Upper lobe of right lung (tissue), 1 donor: ENCODE results near the gene RDX. TPM values are rescaled to one million over a fixed set of nuclear protein-coding genes. Genes with fewer than 3 reads are reported as not detected.

Source experiments
- ATAC-seq: fragments of 200-7000 bp; cut with Tn5 transposase; one replicate; pipeline ENCODE4 v1.9.1; 2020; ENCODE audit warnings: mild to moderate bottlenecking, moderate library complexity
- DNase-seq: peaks from one replicate; pipeline ENCODE4 v3.0.0-alpha.2; 2020
- H3K27ac ChIP-seq: fragments of 200-600 bp; one replicate; pipeline ENCODE4 v1.8.0; 2022
- H3K27me3 ChIP-seq: fragments of 200-600 bp; one replicate; pipeline ENCODE4 v1.8.0; 2022; ENCODE audit warnings: mild to moderate bottlenecking
- H3K36me3 ChIP-seq: fragments of 200-600 bp; one replicate; pipeline ENCODE4 v1.8.0; 2022
- H3K4me1 ChIP-seq: fragments of 200-600 bp; one replicate; pipeline ENCODE4 v1.8.0; 2022
- H3K4me3 ChIP-seq: fragments of 200-600 bp; one replicate; pipeline ENCODE4 v1.8.0; 2022; ENCODE audit warnings: mild to moderate bottlenecking
- H3K9me3 ChIP-seq: fragments of 200-600 bp; one replicate; pipeline ENCODE4 v1.8.0; 2022
- intact Hi-C: fragments of 100-400 bp; cut with DNase I; formaldehyde crosslinking; loops from one replicate; pipeline ENCODE4 v1.11.0; 2022
- long read RNA-seq: library from polyadenylated mRNA; unstranded; transcript quantifications from one replicate; pipeline ENCODE4 v2.0.0, GENCODE V29; 2021
- total RNA-seq: library from RNA; stranded (reverse); fragmentation: NEBNext Ultra II Directional; extraction: Animal tissue kit (Norgen Biotek cat#: 25700); gene quantifications from one replicate; pipeline ENCODE4 v1.2.1, GENCODE V29; 2021
- TF ChIP-seq, protein P1 (sequence below): fragments of 200-600 bp; IDR thresholded peaks from one replicate; pipeline ENCODE4 v1.8.0; 2022; ENCODE audit warnings: antibody characterized with exemption
- donor health status: DM: no; HTN: yes; CAD: no; lungs with severe emphysema.

Gene RDX
- total RNA-seq = 146 TPM
- long read RNA-seq, full-length matches to known transcripts = 110 of 169 reads
- long read RNA-seq, partial matches to known transcripts = 30 of 169 reads
- long read RNA-seq, other reads (novel, unspliced or antisense) = 29 of 169 reads

DNA sequence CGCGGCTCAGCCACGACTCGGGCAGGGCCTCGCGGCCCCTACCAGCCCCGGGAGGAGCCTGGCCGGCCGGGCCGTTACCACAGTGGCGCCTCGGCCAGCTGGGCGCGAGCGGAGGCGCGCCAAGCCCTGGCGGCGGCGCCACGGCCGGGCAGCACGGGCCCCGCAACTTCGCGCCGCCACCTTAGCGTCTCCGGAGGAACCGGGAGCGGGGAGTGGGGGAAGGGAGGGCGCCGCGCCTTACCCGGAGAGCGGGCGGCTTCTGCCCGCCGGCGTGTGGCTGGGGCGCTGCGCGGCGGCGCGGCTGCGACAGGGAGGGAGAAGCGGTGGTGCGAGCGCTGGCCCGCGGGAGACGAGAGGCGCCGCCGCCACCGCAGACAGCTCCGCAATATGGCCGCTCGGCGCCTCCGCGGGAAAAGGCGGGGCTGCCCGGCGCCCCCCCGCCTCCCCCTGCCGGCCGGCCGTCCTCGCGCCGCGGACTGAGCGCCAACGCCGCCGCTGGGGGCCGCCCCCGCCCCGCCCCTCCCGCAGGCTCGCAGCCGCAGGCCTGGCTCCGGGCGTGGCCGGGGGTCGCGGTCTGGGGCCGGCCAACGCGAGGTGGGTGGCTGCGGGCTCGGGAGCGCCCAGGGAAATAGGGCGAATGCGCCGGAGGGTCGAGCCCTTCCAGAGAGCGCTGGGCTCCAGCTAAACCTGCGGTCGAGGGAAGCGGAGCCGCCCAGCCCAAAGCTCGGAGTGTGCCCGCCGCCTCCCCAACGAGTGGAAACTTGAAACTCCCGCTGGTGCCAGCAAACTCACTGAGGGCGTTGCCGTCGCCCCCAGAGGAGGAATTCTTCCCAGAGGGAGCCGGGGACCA is at the start of gene RDX:
Gene RDX (minus strand): TSS at position 389 of the 850 bp plus-strand sequence. CDS start 16,922 bp downstream, outside the sequence.
- peaks cover 25% of the 10 kb centered on the region for H3K4me1 ChIP-seq
- H3K36me3 ChIP-seq = no peaks in the 10 kb centered on the region
- ATAC-seq (peak; percentile 96), DNase-seq (peak; percentile 91)
- TF ChIP-seq, protein P1, sequence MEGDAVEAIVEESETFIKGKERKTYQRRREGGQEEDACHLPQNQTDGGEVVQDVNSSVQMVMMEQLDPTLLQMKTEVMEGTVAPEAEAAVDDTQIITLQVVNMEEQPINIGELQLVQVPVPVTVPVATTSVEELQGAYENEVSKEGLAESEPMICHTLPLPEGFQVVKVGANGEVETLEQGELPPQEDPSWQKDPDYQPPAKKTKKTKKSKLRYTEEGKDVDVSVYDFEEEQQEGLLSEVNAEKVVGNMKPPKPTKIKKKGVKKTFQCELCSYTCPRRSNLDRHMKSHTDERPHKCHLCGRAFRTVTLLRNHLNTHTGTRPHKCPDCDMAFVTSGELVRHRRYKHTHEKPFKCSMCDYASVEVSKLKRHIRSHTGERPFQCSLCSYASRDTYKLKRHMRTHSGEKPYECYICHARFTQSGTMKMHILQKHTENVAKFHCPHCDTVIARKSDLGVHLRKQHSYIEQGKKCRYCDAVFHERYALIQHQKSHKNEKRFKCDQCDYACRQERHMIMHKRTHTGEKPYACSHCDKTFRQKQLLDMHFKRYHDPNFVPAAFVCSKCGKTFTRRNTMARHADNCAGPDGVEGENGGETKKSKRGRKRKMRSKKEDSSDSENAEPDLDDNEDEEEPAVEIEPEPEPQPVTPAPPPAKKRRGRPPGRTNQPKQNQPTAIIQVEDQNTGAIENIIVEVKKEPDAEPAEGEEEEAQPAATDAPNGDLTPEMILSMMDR = no peak
- intact Hi-C loops = no loop called here
- H3K9me3 ChIP-seq = no peaks in the 10 kb centered on the region
- H3K27me3 ChIP-seq = no peaks in the 10 kb centered on the region
- peak within 1 kb of the TSS; percentile 93 for H3K27ac ChIP-seq
- H3K4me3 ChIP-seq = peak within 1 kb of the TSS; percentile 93

DNA sequence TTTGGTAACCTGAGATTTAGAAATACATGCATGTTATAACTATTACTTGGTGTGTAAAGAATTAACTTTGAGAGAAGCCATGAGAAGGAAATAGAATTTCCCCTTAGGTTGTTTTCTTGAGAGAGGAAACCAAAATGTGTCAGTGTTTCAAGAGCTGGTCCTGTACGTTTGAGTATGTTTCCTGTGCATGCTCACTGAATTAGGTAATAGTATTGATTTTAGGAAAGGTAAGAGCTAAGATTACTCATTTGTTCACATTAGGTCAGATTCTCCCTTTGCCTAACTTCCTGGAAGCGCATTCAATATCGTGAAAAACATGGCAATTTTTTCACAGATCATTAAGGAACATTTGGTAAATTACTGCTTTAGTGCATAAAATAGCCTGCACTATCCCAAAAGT is 49.3 kb upstream of the RDX start:
- H3K27me3 ChIP-seq = no peaks in the 10 kb centered on the region
- H3K4me3 ChIP-seq = no peak overlapping the region
- H3K9me3 ChIP-seq = no peaks in the 10 kb centered on the region
- TF ChIP-seq, protein P1 = no peak
- ATAC-seq = peak; percentile 51
- no peaks in the 10 kb centered on the region for H3K36me3 ChIP-seq
- DNase-seq = no peak
- H3K4me1 ChIP-seq = no peaks in the 10 kb centered on the region
- H3K27ac ChIP-seq = no peak overlapping the region
- intact Hi-C loops = no loop called here

DNA sequence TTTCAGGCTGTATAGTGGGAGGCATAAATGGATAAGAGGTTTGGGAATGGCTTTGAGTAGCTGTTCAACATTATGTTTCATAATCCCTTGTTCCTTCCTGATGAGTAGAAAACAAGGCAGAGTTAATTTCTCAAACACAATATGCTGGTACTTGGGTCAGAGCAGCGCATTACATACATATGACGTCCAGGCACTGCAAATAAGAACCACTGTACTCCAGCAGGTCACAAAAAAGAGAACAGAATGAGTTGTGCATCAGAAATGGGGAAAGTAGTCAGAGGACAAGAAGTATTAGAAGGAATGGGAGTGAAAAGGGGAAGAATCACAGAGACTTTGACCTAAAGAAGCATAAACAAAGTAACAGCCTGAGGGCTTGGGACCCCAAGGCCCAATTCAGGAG is 44.0 kb upstream of the RDX start:
- Histone ChIP-seq H3K27ac (no peak overlapping the region), H3K4me1 (no peaks in the 10 kb centered on the region)
- no peak for DNase-seq

DNA sequence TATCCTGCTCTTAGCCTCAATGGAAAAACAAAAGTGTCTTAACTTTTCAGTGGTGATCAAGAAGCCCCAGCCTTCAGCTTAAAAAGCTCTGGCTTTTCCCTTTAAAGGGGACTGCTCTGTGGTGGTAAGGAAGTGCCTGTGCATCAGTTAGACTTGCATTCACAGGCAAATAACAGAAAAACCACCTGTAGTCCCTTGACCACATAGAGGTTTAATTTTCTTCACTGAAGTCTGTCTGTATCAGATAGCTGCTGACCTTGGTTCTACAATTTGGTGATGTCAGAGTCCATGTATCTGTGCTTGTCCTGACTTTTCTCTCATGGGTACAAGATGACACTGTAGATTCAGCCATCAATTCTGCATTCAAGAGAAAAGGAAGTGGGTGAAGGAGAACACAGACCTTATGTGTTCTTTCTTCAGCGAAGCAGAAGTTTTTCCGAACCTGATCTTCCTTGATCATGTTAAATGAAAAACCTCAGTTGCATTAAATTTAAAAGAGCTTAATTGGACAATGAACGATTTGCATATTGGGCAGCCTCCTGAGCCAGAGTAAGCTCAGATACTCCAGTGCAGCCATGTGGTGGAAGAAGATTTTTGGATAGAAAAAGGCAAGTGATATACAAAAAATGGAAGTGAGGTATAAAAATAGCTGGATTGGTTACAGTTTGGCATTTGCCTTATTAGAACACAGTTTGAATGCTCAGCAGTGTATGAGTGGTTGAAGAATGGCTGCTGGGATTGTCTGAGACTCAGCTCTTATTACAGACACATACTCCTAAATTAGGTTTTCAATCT is 43.2 kb upstream of the RDX start:
- TF ChIP-seq, protein P1 = no peak

More for the DNA sequence above, 44.0 kb upstream of the RDX start:
- Histone ChIP-seq H3K27me3 (no peaks in the 10 kb centered on the region), H3K4me3 (no peak overlapping the region), H3K36me3 (no peaks in the 10 kb centered on the region), H3K9me3 (no peaks in the 10 kb centered on the region)
- intact Hi-C loops = no loop called here
- TF ChIP-seq, protein P1 = no peak
- peak; percentile 71 for ATAC-seq

DNA sequence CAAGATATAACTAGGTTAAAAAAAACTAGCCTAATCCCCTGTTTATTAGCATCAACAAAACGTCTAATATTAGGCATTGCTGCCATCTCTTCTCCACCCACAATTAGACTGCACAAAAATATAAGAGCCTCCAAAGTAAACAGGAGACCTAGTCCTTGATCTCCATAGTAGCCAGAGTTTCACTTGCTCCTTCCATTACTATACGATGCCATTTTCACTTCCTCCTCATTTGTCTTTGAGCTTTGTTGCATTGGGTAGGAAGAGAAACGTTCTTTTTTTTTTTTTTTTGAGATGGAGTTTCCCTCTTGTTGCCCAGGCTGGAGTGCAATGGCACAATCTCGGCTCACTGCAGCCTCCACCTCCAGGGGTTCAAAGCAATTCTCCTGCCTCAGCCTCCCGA is 42.3 kb upstream of the RDX start:
- H3K9me3 ChIP-seq = no peaks in the 10 kb centered on the region
- ATAC-seq (peak; percentile 52), DNase-seq (no peak)
- no peaks in the 10 kb centered on the region for H3K4me1 ChIP-seq
- H3K4me3 ChIP-seq = no peak overlapping the region
- no peaks in the 10 kb centered on the region for H3K36me3 ChIP-seq
- H3K27ac ChIP-seq = no peak overlapping the region
- intact Hi-C loops = no loop called here
- no peaks in the 10 kb centered on the region for H3K27me3 ChIP-seq
- TF ChIP-seq, protein P1 = no peak

More for the DNA sequence above, 43.2 kb upstream of the RDX start:
- DNase-seq (no peak), ATAC-seq (no peak)
- H3K36me3 ChIP-seq = no peaks in the 10 kb centered on the region
- no peaks in the 10 kb centered on the region for H3K9me3 ChIP-seq
- H3K27me3 ChIP-seq = no peaks in the 10 kb centered on the region
- no peaks in the 10 kb centered on the region for H3K4me1 ChIP-seq
- H3K4me3 ChIP-seq = no peak overlapping the region
- H3K27ac ChIP-seq = no peak overlapping the region
- intact Hi-C loops = no loop called here
